GM15510 (cell line): ENCODE results near the gene RAB5A.

Experiments
- POLR2A ChIP-seq: IDR thresholded peaks from 3 replicates; pipeline ENCODE4 v1.6.1; 2011; ENCODE audit warnings: borderline replicate concordance; ENCODE audit not compliant: insufficient read length; ENCODE audit errors: extremely low read depth

RAB5A gene

DNA sequence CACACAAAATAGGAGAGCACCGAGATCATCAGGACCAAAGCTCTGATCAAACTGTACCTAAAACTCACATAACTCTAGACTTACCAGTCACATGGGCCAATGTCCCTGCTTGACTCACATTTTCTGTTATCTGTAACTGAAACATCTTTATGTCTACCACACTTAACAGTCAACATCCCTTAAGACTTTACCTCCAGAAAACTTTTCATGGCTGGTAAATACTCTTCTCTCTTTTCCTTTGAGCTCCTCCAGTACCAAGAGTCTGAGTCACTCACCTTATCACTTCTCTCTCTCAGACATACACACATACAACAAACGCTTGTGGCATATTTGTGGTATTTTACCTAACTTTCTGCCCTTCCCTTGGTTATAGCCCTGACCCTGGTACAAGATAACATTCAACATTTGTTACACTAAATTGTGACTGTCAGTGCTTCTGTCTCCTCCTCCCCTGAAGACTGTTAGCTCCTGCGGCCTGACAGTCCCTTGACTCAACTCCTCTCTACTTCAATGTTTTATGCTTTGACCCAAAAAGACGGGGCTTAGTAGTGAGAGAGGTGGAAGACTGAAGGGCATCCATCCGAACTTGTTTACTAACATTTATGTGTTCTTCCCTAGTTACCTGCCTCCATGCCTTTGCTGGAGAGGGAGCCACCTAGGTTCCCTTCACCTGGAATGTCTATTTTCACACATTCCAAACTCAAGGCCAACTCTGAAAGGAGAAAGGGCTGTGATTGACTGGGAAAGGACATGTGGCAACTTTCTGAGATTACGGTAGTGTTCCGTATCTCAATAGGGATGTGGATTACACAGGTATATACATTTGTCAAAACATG lies 9.2 kb upstream of the RAB5A start:
- no peak for TF ChIP-seq POLR2A

DNA sequence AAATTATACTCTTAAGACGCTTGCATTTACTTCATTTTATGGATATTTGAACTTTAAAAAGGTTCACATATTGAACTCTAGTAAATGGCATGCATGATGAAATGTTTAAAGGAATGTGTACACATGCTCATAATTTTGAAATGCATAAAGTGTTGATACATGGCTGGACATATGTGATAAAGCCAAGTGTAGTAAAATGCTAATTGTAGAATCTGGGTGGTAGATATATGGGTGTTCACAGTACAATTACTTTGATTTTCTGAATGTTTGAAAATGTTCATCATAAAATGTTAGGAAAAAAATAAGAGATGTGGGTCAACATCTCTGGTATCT lies 8.6 kb upstream of the RAB5A start:
- TF ChIP-seq POLR2A: no peak

DNA sequence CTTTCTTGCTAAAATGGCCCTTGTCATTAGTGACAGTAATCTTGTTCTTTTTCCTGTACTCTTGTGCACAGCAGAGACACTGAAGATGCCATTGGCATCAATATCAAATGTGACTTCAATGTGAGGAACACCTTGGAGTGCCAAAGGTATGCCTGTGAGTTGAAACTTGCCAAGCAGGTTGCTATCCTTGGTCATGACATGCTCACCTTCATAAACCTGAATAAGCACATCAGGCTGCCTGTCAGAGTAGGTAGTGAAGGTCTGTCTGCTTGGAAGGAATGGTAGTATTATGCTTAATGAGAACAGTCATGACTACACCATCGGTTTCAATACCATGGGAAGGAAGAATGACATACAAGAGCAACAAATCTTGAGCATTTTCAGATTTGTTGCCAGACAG lies 6.3 kb upstream of the RAB5A start:
- TF ChIP-seq POLR2A: no peak

DNA sequence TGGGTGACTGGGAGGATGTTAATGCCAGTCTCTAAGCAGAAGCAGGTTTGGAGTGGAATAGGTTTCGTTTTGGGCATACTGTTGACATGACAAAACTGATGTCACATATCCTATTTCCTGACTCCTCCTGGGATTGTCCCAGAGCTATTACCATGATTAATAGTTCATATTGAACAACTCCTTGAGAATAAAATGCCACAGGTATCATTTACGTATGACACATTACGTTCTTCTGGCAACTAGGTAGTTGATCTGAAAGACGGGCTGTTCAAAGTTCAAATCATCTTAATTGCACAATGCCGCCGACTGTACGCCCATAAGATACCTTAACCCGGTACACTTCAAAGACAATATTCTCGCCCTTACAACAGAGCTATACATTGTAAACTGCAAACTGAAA lies 1.4 kb upstream of the RAB5A start:
- TF ChIP-seq POLR2A: no peak

DNA sequence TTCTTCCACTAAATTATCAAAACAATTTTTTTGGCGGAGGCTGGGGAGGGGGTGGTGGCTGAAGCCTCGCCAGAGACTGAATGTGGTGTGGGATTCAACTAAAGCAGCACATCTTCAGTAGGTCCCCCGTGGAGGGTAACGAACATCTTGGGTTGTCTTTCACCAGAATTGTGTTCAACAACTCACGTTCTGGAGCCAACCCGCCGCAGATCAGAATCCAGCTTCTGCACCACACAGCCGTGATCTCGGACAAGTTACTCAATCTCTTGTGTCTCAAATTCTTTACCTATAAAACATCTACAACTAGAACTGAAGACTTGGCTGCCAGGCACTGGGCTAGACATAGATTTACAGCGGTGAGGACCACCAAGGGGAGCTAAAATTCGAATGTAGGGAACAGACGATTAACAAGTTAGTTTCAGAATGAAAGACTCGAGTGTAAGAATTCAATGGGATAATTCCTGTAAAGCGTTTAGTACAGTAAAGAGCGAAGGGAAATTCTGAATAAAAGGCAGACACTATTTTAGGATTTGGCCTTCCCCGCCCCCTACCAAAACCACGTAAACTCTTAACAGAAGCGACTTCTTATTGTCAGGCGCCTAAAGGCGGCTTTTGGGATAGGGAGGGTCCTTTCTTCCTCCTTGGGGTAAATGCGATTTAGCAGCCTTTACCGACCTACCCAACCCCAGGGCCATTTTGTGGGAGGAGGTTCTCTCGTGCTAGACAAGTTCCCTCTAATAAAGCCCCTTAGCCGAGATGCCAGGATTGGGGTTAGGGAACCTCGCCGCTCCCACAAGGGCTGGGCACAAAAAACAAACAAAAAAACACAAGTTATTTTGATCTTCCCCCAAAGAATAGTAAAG lies 697 bp upstream of the RAB5A start:
- no peak for TF ChIP-seq POLR2A

DNA sequence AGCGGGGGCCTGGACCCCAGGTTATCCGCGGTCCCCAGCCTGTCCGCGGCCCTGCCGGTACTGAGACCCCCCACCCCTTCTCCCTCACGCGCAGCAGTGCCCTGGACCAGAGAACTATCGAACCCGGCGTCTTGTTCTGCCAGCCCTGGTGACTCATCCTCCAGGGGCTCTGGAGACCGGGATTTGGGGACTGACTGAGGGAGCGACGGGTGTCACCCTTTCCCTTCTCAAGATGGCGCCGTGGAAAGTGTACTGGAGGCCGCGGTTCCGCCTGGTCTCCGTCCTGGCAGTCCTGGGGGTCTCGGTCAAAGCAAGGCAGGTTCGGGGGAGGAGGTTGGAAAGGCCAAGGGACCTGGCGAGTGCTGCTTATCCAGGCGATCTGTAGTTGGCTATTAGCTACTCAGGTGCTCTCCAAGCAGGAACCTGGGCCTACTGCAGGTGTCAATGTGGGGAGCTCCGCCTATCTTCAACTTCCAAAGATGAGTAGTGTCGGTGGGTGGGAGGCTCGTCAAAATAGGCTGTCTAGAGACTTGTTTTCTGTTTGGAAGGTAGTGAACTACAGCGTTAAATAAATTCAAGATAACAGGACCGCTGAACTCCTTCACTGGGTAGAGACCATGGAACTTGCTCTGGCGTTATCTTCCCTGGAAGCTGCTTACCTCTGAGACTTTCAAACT lies 790 bp downstream of the RAB5A start:
- TF ChIP-seq POLR2A: no peak

DNA sequence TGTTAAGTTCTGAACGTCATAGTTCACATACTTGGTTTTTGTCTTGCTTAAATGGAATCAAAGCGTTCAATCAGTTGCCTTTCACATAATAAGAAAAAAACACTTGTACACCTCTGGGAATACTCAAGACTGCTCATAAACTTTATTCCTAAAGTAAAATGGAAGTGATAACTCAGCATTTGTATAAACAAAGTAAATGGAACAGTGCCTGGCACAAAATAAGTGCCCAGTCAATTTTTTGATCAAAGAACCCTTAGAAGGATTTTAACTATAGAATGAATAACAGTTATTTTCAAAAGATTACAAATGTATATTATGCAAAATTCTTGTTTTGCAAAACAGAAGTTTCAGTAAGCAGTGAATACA lies 1.3 kb downstream of the RAB5A start:
- TF ChIP-seq POLR2A: no peak

DNA sequence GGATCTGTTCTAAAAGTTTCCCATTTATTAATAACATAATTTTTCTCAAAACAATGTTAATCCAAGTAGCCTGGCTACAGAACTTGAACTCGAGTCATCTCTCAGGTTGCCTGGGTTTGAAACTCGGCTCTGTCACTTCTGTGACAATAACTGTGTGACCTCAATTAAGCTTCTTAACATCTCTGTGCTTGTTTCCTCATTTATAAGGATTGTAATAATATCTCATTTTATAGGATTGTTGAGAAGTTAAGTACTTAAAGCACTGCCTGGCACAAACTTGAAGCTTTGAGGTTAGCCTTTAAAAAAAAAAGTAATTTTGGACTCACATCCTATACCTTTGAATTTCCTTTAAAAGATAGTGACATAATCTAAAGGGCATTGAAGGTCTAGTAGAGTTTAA lies 3.4 kb downstream of the RAB5A start:
- no peak for TF ChIP-seq POLR2A

DNA sequence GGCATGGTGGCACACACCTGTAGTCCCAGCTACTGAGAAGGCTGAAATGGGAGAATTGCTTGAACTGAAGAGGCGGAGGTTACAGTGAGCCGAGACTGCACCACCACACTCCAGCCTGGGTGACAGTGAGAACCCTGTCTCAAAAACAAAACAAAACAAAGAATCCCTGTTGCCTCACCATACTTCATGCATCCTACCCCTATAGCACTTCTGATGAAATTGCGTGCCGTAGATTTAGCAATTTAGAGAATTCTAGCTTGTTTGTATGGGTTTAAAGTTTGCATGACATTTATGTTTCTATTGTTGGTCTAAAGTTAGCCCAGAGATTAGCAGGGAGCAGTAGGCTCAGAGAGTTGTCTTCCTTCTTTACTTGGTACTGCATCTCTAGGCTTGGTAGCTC lies 7.8 kb downstream of the RAB5A start:
- no peak for TF ChIP-seq POLR2A

DNA sequence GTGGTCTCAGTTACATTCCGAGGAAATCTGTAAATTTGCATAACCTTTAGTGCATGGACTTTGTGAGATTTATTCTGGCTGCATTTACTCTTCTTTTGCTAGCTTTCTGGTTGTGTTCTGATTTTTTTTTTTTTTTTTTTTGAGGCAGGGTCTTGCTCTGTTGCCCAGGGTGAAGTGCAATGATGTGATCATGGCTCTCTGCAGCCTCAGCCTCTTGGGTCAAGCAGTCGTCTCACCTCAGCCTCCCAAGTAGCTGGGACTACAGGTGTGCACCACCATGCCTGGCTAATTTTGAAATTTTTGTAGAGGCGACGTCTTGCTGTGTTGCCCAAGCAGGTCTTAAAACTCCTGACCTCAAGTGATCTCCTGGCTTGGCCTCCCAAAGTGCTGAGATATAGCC lies 12.6 kb downstream of the RAB5A start:
- no peak for TF ChIP-seq POLR2A

DNA sequence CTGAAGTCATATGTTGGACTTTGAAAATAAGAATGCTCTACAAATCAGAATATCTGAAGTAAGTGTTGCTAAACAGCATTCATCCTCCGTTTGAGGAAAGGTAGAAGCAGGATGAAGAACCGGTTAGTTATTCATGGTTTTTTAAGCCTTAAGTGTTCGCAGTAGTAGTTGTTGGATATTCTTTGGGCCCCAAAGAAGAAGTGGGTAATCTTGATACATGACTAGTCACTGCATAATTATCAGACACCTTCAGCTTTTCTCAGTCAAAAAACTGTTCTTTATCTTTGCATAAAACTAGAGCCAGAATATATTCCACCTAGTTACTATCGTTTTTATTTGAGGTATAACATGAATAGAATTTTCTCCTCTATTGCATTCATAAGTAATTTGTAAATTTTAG lies 13.8 kb downstream of the RAB5A start:
- no peak for TF ChIP-seq POLR2A

DNA sequence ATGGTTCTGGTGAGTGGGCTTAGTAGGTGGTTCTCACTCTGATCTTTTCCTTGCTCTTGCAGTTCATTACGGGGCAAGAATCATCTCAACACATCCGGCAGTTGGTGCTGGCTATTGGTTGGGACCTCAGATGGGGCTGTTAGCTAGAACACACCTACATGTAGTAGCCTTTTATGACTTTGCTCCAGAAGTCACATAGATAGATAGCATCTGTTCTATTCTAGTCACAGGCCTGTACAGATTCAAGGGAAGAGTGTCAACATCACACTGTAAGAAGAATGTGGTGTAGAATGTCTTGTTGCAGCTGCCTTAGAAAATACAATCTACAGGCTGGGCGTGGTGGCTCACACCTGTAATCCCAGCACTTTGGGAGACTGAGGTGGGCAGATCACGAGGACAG lies 15.1 kb downstream of the RAB5A start:
- TF ChIP-seq POLR2A: no peak

DNA sequence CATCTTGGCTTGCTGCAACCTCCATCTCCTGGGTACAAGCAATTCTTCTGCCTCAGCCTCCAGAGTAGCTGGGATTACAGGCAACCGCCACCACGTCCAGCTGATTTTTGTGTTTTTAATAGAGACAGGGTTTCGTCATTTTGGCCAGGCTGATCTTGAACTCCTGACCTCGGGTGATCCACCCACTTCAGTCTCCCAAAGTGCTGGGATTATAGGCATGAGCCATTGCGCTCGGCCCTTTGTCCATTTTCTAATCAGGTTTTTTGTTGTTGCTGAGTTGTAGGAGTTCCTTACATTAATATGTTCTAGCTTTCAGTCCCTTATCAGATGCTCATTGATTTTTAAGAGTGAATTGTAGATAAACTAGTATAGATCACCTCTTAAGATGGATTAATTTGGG lies 20.3 kb downstream of the RAB5A start:
- TF ChIP-seq POLR2A: no peak

DNA sequence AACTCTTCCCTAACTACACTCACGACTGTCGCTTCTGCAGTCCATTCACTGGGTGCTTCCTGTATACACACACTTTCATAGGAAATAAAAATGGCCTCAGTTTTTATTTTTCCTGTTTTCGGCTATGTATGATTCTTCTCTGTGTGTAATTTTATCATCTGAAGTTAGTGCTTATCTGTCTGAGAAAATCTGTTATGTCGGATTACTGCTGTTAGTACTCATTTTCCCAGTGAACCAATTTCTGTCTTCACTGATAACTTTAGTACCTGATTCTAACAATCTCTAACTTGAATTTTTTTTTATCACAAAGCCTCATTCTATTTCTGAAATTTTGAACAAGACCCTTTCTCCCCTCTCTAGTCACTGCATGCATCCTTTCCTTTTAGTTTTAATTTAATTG lies 20.9 kb downstream of the RAB5A start:
- TF ChIP-seq POLR2A: no peak

DNA sequence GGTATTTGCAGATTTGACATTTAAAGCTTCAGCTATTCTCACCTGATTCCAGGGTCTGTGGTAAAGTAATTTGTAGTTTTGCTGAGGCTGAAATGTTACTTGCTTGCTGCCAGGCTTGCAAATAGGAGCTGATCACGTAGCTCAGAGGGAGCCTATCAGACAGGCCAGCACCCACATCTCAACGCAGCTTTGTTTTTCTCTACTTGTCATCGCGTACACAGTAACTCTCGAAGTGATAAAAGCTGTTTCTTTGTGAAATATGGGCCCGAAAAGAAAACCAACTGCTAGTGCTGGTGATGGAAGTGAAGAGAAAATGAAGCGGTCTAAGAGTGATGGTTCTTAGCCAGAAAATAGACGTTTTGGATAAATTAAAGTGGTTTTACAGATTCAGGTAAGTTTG lies 23.4 kb downstream of the RAB5A start:
- no peak for TF ChIP-seq POLR2A
